Kidney (tissue), 14 donors: Measurements from ENCODE around the gene RBM17. TPM values are rescaled to one million over a fixed set of nuclear protein-coding genes. Genes with fewer than 3 reads are reported as not detected.

Source experiments
- DNase-seq, 5 donors: peaks; one replicate each; pipeline ENCODE4 v3.0.0-alpha.2; 2013 to 2020
- FAIRE-seq: peaks from 2 replicates; lab custom pipeline; 2012; peaks lifted over from hg19 to GRCh38; lab: Jason Lieb, UNC
- H3K27ac ChIP-seq, 2 donors: one replicate each; pipeline ENCODE4 v1.7.0; 2013; ENCODE audit warnings: low read depth in 2 of 2, low read length in 2 of 2, inconsistent platforms in 1 of 2
- H3K27me3 ChIP-seq: one replicate; pipeline ENCODE4 v1.7.1; 2013; ENCODE audit warnings: low read length, inconsistent platforms; ENCODE audit not compliant: control insufficient read depth, insufficient read depth
- H3K36me3 ChIP-seq, 3 donors: one replicate each; pipeline versions ENCODE4 v1.7.0 to v1.7.1; 2013; ENCODE audit warnings: low read length in 3 of 3, control low read depth in 1 of 3, inconsistent platforms in 1 of 3; ENCODE audit not compliant: insufficient read depth in 3 of 3, control insufficient read depth in 2 of 3
- H3K4me1 ChIP-seq, 3 donors: one replicate each; pipeline versions ENCODE4 v1.7.0 to v1.7.1; 2013; ENCODE audit warnings: low read length in 3 of 3, inconsistent platforms in 1 of 3, low read depth in 1 of 3; ENCODE audit not compliant: control insufficient read depth in 2 of 3, insufficient read depth in 2 of 3
- H3K4me3 ChIP-seq, 3 donors: one replicate each; pipeline versions ENCODE4 v1.7.0 to v1.8.1; 2013; ENCODE audit warnings: low read length in 3 of 3, control low read depth in 1 of 3, inconsistent platforms in 1 of 3
- H3K9ac ChIP-seq, 3 donors: one replicate each; pipeline versions ENCODE4 v1.7.0 to v1.7.1; 2013; ENCODE audit warnings: low read length in 3 of 3, control low read depth in 1 of 3, inconsistent platforms in 1 of 3
- H3K9me3 ChIP-seq, 3 donors: one replicate each; pipeline versions ENCODE4 v1.7.0 to v1.7.1; 2013; ENCODE audit warnings: low read length in 3 of 3, control low read depth in 1 of 3, inconsistent platforms in 1 of 3; ENCODE audit not compliant: control insufficient read depth in 2 of 3, insufficient read depth in 1 of 3
- CTCF ChIP-seq: IDR thresholded peaks from 3 replicates; pipeline ENCODE4 v1.5.1; 2012; ENCODE audit warnings: mild to moderate bottlenecking, moderate library complexity, borderline replicate concordance; ENCODE audit not compliant: insufficient read depth; ENCODE audit errors: extremely low read depth
- intact Hi-C: fragments of 100-400 bp; cut with DNase I; formaldehyde crosslinking; loops from one replicate; pipeline ENCODE4 v1.11.1; 2022
- polyA plus RNA-seq: library from polyadenylated mRNA; stranded (reverse); fragments of 350-450 nt; fragmentation: Illumina TruSeq; extraction: RNeasy Lipid Tissue Mini Kit (QIAGEN cat#74804); gene quantifications from one replicate; pipeline ENCODE4 v1.2.3, GENCODE V29; 2014; ENCODE audit warnings: low read depth, low replicate concordance; ENCODE audit not compliant: insufficient read depth
- total RNA-seq: library from RNA; stranded (reverse); fragmentation: NEBNext Ultra II Directional; extraction: Animal tissue kit (Norgen Biotek cat#: 25700); gene quantifications from one replicate; pipeline ENCODE4 v1.2.1, GENCODE V29; 2021
- donor health status: control.
- donor health status: control.
- donor health status: control.
- donor health status: control.
- donor health status: control.
- donor health status: DM: yes; HTN: yes; CAD: no.
- donor health status: Normal renal cell carcinoma (clear cell type).

The RBM17 gene
- total and polyA plus RNA-seq, 2 donors from 2014 or later, result 46.4 to 91.9 TPM

- intact Hi-C loops, result no loop called here
- Histone ChIP-seq H3K9ac (no peak overlapping the region), H3K36me3 (peaks cover 13 to 70% (median 50%) of the 10 kb centered on the region in 3 donors), H3K27ac (no peak overlapping the region), H3K9me3 (no peaks in the 10 kb centered on the region), H3K4me1 (no peaks in the 10 kb centered on the region), H3K4me3 (no peak overlapping the region), H3K27me3 (no peaks in the 10 kb centered on the region)
- DNase-seq (no peak), FAIRE-seq (no peak)
- TF ChIP-seq CTCF, result no peak
Measured at GRCh38 chr10:6112893-6113292, 24.1 kb downstream of the RBM17 start.

GRCh38 chr10:6114299-6114698 lies 25.5 kb downstream of the RBM17 start:
- TF ChIP-seq CTCF, result no peak
- Histone ChIP-seq H3K9me3 (no peaks in the 10 kb centered on the region), H3K27me3 (no peaks in the 10 kb centered on the region), H3K9ac (no peak overlapping the region), H3K36me3 (peaks cover 13 to 60% (median 49%) of the 10 kb centered on the region in 3 donors), H3K4me3 (no peak overlapping the region), H3K27ac (no peak overlapping the region), H3K4me1 (peaks cover 0 to under 1% (median 0%) of the 10 kb centered on the region in 3 donors)
- FAIRE-seq (no peak), DNase-seq (no peak)
- intact Hi-C loops, result no loop called here

GRCh38 chr10:6114805-6115341 lies 26.0 kb downstream of the RBM17 start:
- Histone ChIP-seq H3K4me3 (no peak overlapping the region), H3K9me3 (no peaks in the 10 kb centered on the region), H3K9ac (no peak overlapping the region), H3K27ac (no peak overlapping the region), H3K36me3 (peaks cover 11 to 55% (median 47%) of the 10 kb centered on the region in 3 donors), H3K27me3 (no peaks in the 10 kb centered on the region), H3K4me1 (peaks cover 0 to 3% (median 0%) of the 10 kb centered on the region in 3 donors)
- TF ChIP-seq CTCF, result no peak
- no peak for FAIRE-seq
- intact Hi-C loops, result no loop called here
- no peak for DNase-seq

GRCh38 chr10:6115411-6115810 lies 26.6 kb downstream of the RBM17 start:
- Histone ChIP-seq H3K4me3 (no peak overlapping the region), H3K4me1 (peaks cover 0 to 3% (median 0%) of the 10 kb centered on the region in 3 donors), H3K9me3 (no peaks in the 10 kb centered on the region), H3K27me3 (no peaks in the 10 kb centered on the region), H3K36me3 (peaks cover 6 to 49% (median 43%) of the 10 kb centered on the region in 3 donors), H3K27ac (no peak overlapping the region), H3K9ac (no peak overlapping the region)
- TF ChIP-seq CTCF, result no peak
- no peak for DNase-seq
- intact Hi-C loops, result no loop called here
- no peak for FAIRE-seq
